Measurements from ENCODE around the gene GHRH. TPM values are rescaled to one million over a fixed set of nuclear protein-coding genes. Genes with fewer than 3 reads are reported as not detected.

The GHRH gene
- polyA plus RNA-seq, 2 of the 4 experiments (the other 2 are of a cell fraction), result not detected

GRCh38 chr20:37235065-37235464 is 26.5 kb downstream of the GHRH start:
- Histone ChIP-seq H3K4me3 (no peak overlapping the region), H3K27ac (no peak overlapping the region), H3K4me2 (no peak overlapping the region), H3K4me1 (no peaks in the 10 kb centered on the region), H3K9me3 (no peaks in the 10 kb centered on the region)
- ChIA-PET POLR2A (no interaction called here), CTCF (interaction anchor here (1.2 to 4.1 kb wide), 2 partner anchors 34 to 39 kb away, joined by 3 to 17 read pairs; no protein-coding TSS in a partner anchor)
- DNase-seq (ENCODE audit: low read depth in 1 of 2, low spot score in 1 of 2) (no peak), ATAC-seq (no peak), FAIRE-seq (no peak)
- 92% methylated on average over 6 of the region's 6 CpGs for WGBS (ENCODE audit: missing lambda C conversion rate)
- TF ChIP-seq PHF8 (IDR thresholded peaks at IDR 0.05; ENCODE audit: borderline replicate concordance, low read depth) (no peak), POLR2A (IDR thresholded peaks at IDR 0.05; ENCODE audit: low read length) (no peak)
- TF ChIP-seq, protein P1, sequence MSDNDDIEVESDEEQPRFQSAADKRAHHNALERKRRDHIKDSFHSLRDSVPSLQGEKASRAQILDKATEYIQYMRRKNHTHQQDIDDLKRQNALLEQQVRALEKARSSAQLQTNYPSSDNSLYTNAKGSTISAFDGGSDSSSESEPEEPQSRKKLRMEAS (IDR thresholded peaks at IDR 0.05), result no peak

GRCh38 chr20:37234254-37234581 is 27.4 kb downstream of the GHRH start:
- Histone ChIP-seq H3K27ac (no peak overlapping the region), H3K4me3 (no peak overlapping the region), H3K4me1 (no peaks in the 10 kb centered on the region), H3K9me3 (no peaks in the 10 kb centered on the region), H3K4me2 (no peak overlapping the region)
- ChIA-PET POLR2A (no interaction called here), CTCF (interaction anchor here (1.2 kb wide), 1 partner anchor 39 kb away, joined by 3 read pairs; no protein-coding TSS in a partner anchor)
- ATAC-seq, result no peak
- no peak for TF ChIP-seq HEYL (CRISPR knock-in tag; IDR thresholded peaks at IDR 0.05)
- no peak for TF ChIP-seq HDAC2 (IDR thresholded peaks at IDR 0.05)
- no peak for TF ChIP-seq PHF8 (IDR thresholded peaks at IDR 0.05; ENCODE audit: borderline replicate concordance, low read depth)
- TF ChIP-seq, protein P1 (IDR thresholded peaks at IDR 0.05), result no peak
- TF ChIP-seq EP300 (IDR thresholded peaks at IDR 0.05), result no peak
- no peak for TF ChIP-seq GATA3 (IDR thresholded peaks at IDR 0.05; ENCODE audit: borderline replicate concordance)
- no peak for TF ChIP-seq MAFK (IDR thresholded peaks at IDR 0.05; ENCODE audit: partially characterized antibody)
- TF ChIP-seq RAD21 (conservative IDR thresholded peaks at IDR 0.05 in 1 of 2, IDR thresholded peaks at IDR 0.05 in 1 of 2), result no peak
- TF ChIP-seq, protein P2, sequence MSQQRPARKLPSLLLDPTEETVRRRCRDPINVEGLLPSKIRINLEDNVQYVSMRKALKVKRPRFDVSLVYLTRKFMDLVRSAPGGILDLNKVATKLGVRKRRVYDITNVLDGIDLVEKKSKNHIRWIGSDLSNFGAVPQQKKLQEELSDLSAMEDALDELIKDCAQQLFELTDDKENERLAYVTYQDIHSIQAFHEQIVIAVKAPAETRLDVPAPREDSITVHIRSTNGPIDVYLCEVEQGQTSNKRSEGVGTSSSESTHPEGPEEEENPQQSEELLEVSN (IDR thresholded peaks at IDR 0.05; ENCODE audit: borderline replicate concordance, low read depth), result no peak
- TF ChIP-seq RARB (CRISPR knock-in tag; IDR thresholded peaks at IDR 0.05), result no peak
- TF ChIP-seq ZSCAN20 (CRISPR knock-in tag; IDR thresholded peaks at IDR 0.05), result no peak
- TF ChIP-seq EHF (CRISPR knock-in tag; IDR thresholded peaks at IDR 0.05), result no peak
- TF ChIP-seq HOXB13 (CRISPR knock-in tag; IDR thresholded peaks at IDR 0.05; ENCODE audit: low read depth), result no peak
- TF ChIP-seq ZNF302 (CRISPR knock-in tag; IDR thresholded peaks at IDR 0.05), result no peak
- TF ChIP-seq CHD4 (IDR thresholded peaks at IDR 0.05; ENCODE audit: borderline replicate concordance), result no peak
- TF ChIP-seq FOSL2 (IDR thresholded peaks at IDR 0.05), result no peak
- no peak for TF ChIP-seq FOSL2 (CRISPR knock-in tag; IDR thresholded peaks at IDR 0.05)
- TF ChIP-seq ATOH8 (CRISPR knock-in tag; IDR thresholded peaks at IDR 0.05; ENCODE audit: low read depth), result no peak
- TF ChIP-seq MYC (IDR thresholded peaks at IDR 0.05; ENCODE audit: borderline replicate concordance, low read length), result no peak
- TF ChIP-seq HOXB5 (CRISPR knock-in tag; IDR thresholded peaks at IDR 0.05), result no peak
- DNase-seq (ENCODE audit: low read depth in 1 of 2, low spot score in 1 of 2), result no peak
- FAIRE-seq, result no peak
- 93% methylated on average over 5 of the region's 5 CpGs for WGBS (ENCODE audit: missing lambda C conversion rate)

- H3K4me3 ChIP-seq, result no peak overlapping the region
- H3K27ac ChIP-seq, result no peak overlapping the region
- no peak overlapping the region for H3K4me2 ChIP-seq
- FAIRE-seq (no peak), ATAC-seq (no peak), DNase-seq (ENCODE audit: low read depth in 1 of 2, low spot score in 1 of 2) (no peak)
- H3K4me1 ChIP-seq, result no peaks in the 10 kb centered on the region
- ChIA-PET POLR2A (no interaction called here), CTCF (interaction anchor here (1.8 kb wide), 1 partner anchor 36 kb away, joined by 5 read pairs; no protein-coding TSS in a partner anchor)
- WGBS (ENCODE audit: missing lambda C conversion rate), result 91% methylated on average over 10 of the region's 10 CpGs
- TF ChIP-seq HOXB5 (CRISPR knock-in tag; IDR thresholded peaks at IDR 0.05), result no peak
- no peak for TF ChIP-seq HDAC2 (IDR thresholded peaks at IDR 0.05)
- TF ChIP-seq USF2 (IDR thresholded peaks at IDR 0.05), result no peak
- no peak for TF ChIP-seq TP53 (CRISPR knock-in tag; IDR thresholded peaks at IDR 0.05)
- TF ChIP-seq SMC3 (IDR thresholded peaks at IDR 0.05), result no peak
- TF ChIP-seq, protein P1 (IDR thresholded peaks at IDR 0.05), result no peak
- no peak for TF ChIP-seq ZFP36 (IDR thresholded peaks at IDR 0.05; ENCODE audit: borderline replicate concordance, partially characterized antibody)
- TF ChIP-seq MYC (IDR thresholded peaks at IDR 0.05; ENCODE audit: borderline replicate concordance, low read length), result no peak
- TF ChIP-seq ZNF302 (CRISPR knock-in tag; IDR thresholded peaks at IDR 0.05), result no peak
- TF ChIP-seq, protein P2 (IDR thresholded peaks at IDR 0.05; ENCODE audit: borderline replicate concordance, low read depth), result no peak
- TF ChIP-seq ZC3H11A (IDR thresholded peaks at IDR 0.05), result no peak
- no peak for TF ChIP-seq RNF2 (IDR thresholded peaks at IDR 0.05; ENCODE audit: borderline replicate concordance, low read depth)
- no peak for TF ChIP-seq CTCF (IDR thresholded peaks at IDR 0.05)
- TF ChIP-seq RFX5 (IDR thresholded peaks at IDR 0.05), result no peak
- no peaks in the 10 kb centered on the region for H3K9me3 ChIP-seq
These were observed 27.9 kb downstream of the GHRH start for GRCh38 chr20:37233548-37234253.
